Measurements from ENCODE around the gene NAALADL2.

- no peak for TF ChIP-seq CTCF (IDR thresholded peaks at IDR 0.05; ENCODE audit: borderline replicate concordance, extremely low read depth, low read length, poor library complexity, severe bottlenecking)
- TF ChIP-seq EZH2 (IDR thresholded peaks at IDR 0.05; ENCODE audit: borderline replicate concordance, low read depth, low read length, severe bottlenecking), result no peak
These were observed 248.9 kb downstream of the NAALADL2 start for GRCh38 chr3:175107995-175108394.

Measured in DND-41 (cell line).